ELF-1 (cell line): ENCODE measurements around the gene ADAMTS14.
"Not testable (repeated sequence)": the region's sequence is repeated elsewhere in the genome, so short reads cannot be mapped to it uniquely, and the experiment has no call there.

Experiments used
- DNase-seq: peaks from one replicate; pipeline ENCODE4 v3.0.0-alpha.2; 2016; ENCODE audit warnings: low read depth, low spot score

ADAMTS14 gene

GRCh38 chr10:70658582-70659136 lies 13.6 kb upstream of the ADAMTS14 start:
- DNase-seq: no peak

- DNase-seq: no peak
Observed at GRCh38 chr10:70659306-70659705, 13.0 kb upstream of the ADAMTS14 start.

GRCh38 chr10:70660722-70661121 lies 11.6 kb upstream of the ADAMTS14 start:
- no peak for DNase-seq

- no peak for DNase-seq
Observed at GRCh38 chr10:70661623-70662361, 10.5 kb upstream of the ADAMTS14 start.

- no peak for DNase-seq
Observed at GRCh38 chr10:70662362-70663220, 9.7 kb upstream of the ADAMTS14 start.

GRCh38 chr10:70663458-70664409 lies 8.6 kb upstream of the ADAMTS14 start:
- not testable (repeated sequence) for DNase-seq

GRCh38 chr10:70664702-70665195 lies 7.6 kb upstream of the ADAMTS14 start:
- DNase-seq: no peak

- no peak for DNase-seq
Observed at GRCh38 chr10:70666960-70667798, 5.1 kb upstream of the ADAMTS14 start.

GRCh38 chr10:70667818-70668217 lies 4.5 kb upstream of the ADAMTS14 start:
- not testable (repeated sequence) for DNase-seq

- DNase-seq: no peak
Observed at GRCh38 chr10:70668454-70668970, 3.8 kb upstream of the ADAMTS14 start.

GRCh38 chr10:70669015-70669414 lies 3.3 kb upstream of the ADAMTS14 start:
- DNase-seq: no peak

- no peak for DNase-seq
Observed at GRCh38 chr10:70669732-70670317, 2.5 kb upstream of the ADAMTS14 start.

- no peak for DNase-seq
Observed at GRCh38 chr10:70671619-70672164, 614 bp upstream of the ADAMTS14 start.

- DNase-seq: no peak
Observed at GRCh38 chr10:70673043-70673928, 980 bp downstream of the ADAMTS14 start.

GRCh38 chr10:70673929-70674559 lies 1.7 kb downstream of the ADAMTS14 start:
- DNase-seq: no peak

- DNase-seq: no peak
Observed at GRCh38 chr10:70674560-70675495, 2.5 kb downstream of the ADAMTS14 start.
